GM19324 (cell line): ENCODE measurements around the gene NID1.
"Not testable (repeated sequence)": the region's sequence is repeated elsewhere in the genome, so short reads cannot be mapped to it uniquely, and the experiment has no call there.

Source experiments
- ATAC-seq: cut with Tn5 transposase; IDR thresholded peaks from one replicate; pipeline ENCODE4 v1.9.1; 2021; ENCODE audit warnings: mild to moderate bottlenecking, moderate library complexity; ENCODE audit not compliant: unreplicated experiment, low FRiP score

Gene NID1

GRCh38 chr1:236003058-236003457 is 61.8 kb downstream of the NID1 start:
- not testable (repeated sequence) for ATAC-seq

GRCh38 chr1:236002572-236002971 is 62.3 kb downstream of the NID1 start:
- ATAC-seq, result no peak

GRCh38 chr1:236002025-236002390 is 62.9 kb downstream of the NID1 start:
- ATAC-seq, result no peak

- no peak for ATAC-seq
Measured at GRCh38 chr1:236000781-236001180, 64.1 kb downstream of the NID1 start.

- peak; percentile 70 for ATAC-seq
Measured at GRCh38 chr1:235999259-235999925, 65.5 kb downstream of the NID1 start.

GRCh38 chr1:235998812-235999211 is 66.1 kb downstream of the NID1 start:
- peak; percentile 35 for ATAC-seq

GRCh38 chr1:235997931-235998330 is 67.0 kb downstream of the NID1 start:
- no peak for ATAC-seq

GRCh38 chr1:235997049-235997448 is 67.8 kb downstream of the NID1 start:
- no peak for ATAC-seq

GRCh38 chr1:235996048-235996785 is 68.7 kb downstream of the NID1 start:
- ATAC-seq, result no peak

GRCh38 chr1:235995511-235995910 is 69.4 kb downstream of the NID1 start:
- no peak for ATAC-seq

- no peak for ATAC-seq
Measured at GRCh38 chr1:235993652-235994051, 71.2 kb downstream of the NID1 start.

GRCh38 chr1:235992868-235993267 is 72.0 kb downstream of the NID1 start:
- ATAC-seq, result no peak

- ATAC-seq, result no peak
Measured at GRCh38 chr1:235992346-235992745, 72.5 kb downstream of the NID1 start.

GRCh38 chr1:235990330-235990795 is 74.5 kb downstream of the NID1 start:
- no peak for ATAC-seq

- ATAC-seq, result no peak
Measured at GRCh38 chr1:235989105-235989504, 75.8 kb downstream of the NID1 start.

GRCh38 chr1:235986869-235987268 is 78.0 kb downstream of the NID1 start:
- ATAC-seq, result no peak

GRCh38 chr1:235984041-235984825 is 80.7 kb downstream of the NID1 start:
- no peak for ATAC-seq

GRCh38 chr1:235980976-235981375 is 83.9 kb downstream of the NID1 start:
- ATAC-seq, result no peak

GRCh38 chr1:235979716-235980333 is 85.1 kb downstream of the NID1 start:
- ATAC-seq, result no peak

- no peak for ATAC-seq
Measured at GRCh38 chr1:235979176-235979575, 85.7 kb downstream of the NID1 start.

GRCh38 chr1:235976490-235976889 is 88.4 kb downstream of the NID1 start:
- ATAC-seq, result no peak
